AG10803 (cell line): ENCODE data around the gene C1QTNF2.
A peak's percentile ranks its signal among the peaks of the same experiment; 100 is the strongest.

Experiments used
- DNase-seq: peaks from one replicate; pipeline ENCODE4 v3.0.0; 2010; ENCODE audit warnings: low read depth
- H3K4me3 ChIP-seq: 2 replicates; pipeline ENCODE4 v1.5.1; 2011; ENCODE audit warnings: mild to moderate bottlenecking, low read length, control low read depth
- TF ChIP-seq, protein P1 (sequence below): conservative IDR thresholded peaks from 2 replicates; pipeline ENCODE4 v1.5.1; 2011; ENCODE audit warnings: mild to moderate bottlenecking, low read length, control low read depth, inconsistent platforms

The C1QTNF2 gene

DNA sequence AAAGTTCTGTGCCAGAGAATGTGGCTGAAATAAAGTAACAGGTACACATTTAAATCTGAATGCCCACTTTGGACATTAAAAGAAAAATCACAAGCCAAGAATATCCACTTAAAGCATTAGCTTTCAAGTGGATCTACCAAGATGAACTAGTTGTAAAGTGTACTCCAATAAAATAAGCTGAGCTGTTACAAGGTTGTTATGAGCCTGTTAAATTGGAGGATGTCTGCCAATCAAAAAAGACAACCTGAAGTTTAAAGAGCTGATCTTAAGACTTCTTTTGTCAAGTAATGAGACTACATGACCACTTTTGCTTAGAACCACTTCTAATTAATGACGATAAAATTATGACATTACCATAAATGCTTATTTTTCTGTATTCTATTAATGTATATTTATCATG lies 27.1 kb upstream of the C1QTNF2 start:
- TF ChIP-seq, protein P1, sequence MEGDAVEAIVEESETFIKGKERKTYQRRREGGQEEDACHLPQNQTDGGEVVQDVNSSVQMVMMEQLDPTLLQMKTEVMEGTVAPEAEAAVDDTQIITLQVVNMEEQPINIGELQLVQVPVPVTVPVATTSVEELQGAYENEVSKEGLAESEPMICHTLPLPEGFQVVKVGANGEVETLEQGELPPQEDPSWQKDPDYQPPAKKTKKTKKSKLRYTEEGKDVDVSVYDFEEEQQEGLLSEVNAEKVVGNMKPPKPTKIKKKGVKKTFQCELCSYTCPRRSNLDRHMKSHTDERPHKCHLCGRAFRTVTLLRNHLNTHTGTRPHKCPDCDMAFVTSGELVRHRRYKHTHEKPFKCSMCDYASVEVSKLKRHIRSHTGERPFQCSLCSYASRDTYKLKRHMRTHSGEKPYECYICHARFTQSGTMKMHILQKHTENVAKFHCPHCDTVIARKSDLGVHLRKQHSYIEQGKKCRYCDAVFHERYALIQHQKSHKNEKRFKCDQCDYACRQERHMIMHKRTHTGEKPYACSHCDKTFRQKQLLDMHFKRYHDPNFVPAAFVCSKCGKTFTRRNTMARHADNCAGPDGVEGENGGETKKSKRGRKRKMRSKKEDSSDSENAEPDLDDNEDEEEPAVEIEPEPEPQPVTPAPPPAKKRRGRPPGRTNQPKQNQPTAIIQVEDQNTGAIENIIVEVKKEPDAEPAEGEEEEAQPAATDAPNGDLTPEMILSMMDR = no peak
- H3K4me3 ChIP-seq = no peak overlapping the region
- no peak for DNase-seq

GRCh38 chr5:160395111-160395510 lies 24.7 kb upstream of the C1QTNF2 start:
- TF ChIP-seq, protein P1 = no peak
- H3K4me3 ChIP-seq = no peak overlapping the region
- DNase-seq = no peak

DNA sequence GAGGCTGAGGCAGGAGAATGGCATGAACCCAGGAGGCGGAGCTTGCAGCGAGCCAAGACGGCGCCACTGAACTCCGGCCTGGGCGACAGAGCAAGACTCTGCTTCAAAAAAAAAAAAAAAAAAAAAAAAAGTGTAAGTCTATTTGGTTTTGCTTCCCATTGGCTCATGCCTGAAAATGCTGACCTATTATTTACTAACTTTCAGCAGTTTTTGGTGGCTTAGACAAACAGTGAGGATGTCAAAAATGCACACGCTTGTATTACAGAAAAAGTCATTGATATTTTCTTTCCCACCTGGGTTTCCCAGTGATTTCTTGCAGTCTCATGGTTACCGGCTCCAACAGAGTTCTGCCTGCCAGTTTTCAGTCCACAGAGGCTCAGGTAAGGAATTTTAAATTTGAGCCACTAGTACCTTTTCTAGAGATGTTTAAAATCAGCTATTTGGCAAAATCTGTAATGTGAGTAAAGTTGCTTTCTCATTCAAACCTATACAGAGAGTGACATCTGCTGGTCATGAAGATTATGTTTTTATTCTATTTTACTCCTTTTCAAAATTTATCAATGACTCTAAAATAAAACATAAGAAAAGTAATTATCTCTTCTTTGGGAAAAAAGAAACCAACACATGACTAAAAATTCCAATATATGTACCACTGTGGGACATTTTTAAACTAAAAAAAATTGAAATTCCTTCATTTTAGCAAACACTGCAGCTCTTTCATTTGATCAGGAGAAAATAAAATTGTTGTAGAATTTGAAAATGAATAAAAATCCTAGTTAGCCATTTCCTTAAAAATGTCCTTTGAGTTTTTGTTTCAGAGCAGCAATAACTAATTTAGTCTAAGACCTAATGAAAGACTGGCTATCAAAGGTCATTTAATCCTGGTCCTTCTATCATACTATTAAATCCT lies 20.6 kb upstream of the C1QTNF2 start:
- TF ChIP-seq, protein P1 = peak; percentile 61
- DNase-seq = peak; percentile 43
- no peak overlapping the region for H3K4me3 ChIP-seq

- no peak for DNase-seq
- TF ChIP-seq, protein P1 = no peak
- no peak overlapping the region for H3K4me3 ChIP-seq
Measured at GRCh38 chr5:160387445-160387844, 17.0 kb upstream of the C1QTNF2 start.

GRCh38 chr5:160385496-160385895 lies 15.1 kb upstream of the C1QTNF2 start:
- DNase-seq = peak; percentile 28
- TF ChIP-seq, protein P1 = no peak
- no peak overlapping the region for H3K4me3 ChIP-seq

DNA sequence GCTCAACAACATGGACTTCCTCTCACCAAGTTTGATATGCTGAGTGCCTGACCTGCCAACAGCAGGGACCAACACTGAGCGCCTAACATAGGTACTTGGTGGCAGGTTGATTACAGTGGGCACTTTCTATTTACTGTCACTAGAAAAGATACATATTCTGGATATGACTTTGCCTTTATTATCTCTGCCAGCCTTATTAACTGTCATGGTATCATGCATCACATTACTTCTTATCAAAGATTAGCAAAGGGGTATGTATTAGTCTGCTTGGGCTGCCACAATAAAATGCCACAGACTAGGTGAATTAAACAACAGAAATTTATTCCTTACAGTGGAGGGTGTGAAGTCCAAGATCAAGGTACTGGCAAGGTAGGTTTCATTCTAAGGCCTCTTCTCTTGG lies 14.3 kb upstream of the C1QTNF2 start:
- no peak overlapping the region for H3K4me3 ChIP-seq
- TF ChIP-seq, protein P1 = no peak
- DNase-seq = no peak

DNA sequence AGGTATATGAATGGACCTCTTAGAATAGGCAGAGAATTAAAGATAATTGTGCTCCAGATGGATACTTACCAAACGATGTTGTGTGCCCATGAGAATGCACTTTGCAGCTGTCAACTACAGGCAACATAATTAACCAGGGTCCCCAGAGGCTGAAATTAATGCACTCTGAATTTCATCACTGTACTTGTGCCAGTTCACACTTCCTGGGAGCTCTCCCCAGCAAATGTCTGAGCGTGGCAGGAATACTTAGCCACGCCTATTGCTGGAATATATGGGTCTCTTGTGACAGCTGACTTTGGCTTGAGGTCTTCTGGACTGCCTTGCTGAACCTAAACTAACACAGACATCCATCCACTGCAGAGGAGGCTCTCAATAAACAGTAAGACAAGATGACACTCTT lies 11.9 kb upstream of the C1QTNF2 start:
- no peak for DNase-seq
- TF ChIP-seq, protein P1 = no peak
- no peak overlapping the region for H3K4me3 ChIP-seq
